SU-DHL-6 (cell line): Measurements from ENCODE around the gene ALKBH4.

Experiments used
- EZH2phosphoT487 ChIP-seq: fragments of 200-600 bp; sonication (generic), shearing (Covaris generic); conservative IDR thresholded peaks from 2 replicates; pipeline ENCODE4 v1.6.1; 2018; ENCODE audit warnings: mild to moderate bottlenecking, antibody characterized with exemption, low read length, moderate library complexity, mixed read lengths
- TF ChIP-seq, protein P1 (sequence below): fragments of 200-600 bp; sonication (generic); IDR thresholded peaks from one replicate; pipeline ENCODE4 v1.5.1; 2017; ENCODE audit warnings: antibody characterized with exemption, mild to moderate bottlenecking, low read length, moderate library complexity; ENCODE audit not compliant: insufficient read depth, poor library complexity, severe bottlenecking

DNA sequence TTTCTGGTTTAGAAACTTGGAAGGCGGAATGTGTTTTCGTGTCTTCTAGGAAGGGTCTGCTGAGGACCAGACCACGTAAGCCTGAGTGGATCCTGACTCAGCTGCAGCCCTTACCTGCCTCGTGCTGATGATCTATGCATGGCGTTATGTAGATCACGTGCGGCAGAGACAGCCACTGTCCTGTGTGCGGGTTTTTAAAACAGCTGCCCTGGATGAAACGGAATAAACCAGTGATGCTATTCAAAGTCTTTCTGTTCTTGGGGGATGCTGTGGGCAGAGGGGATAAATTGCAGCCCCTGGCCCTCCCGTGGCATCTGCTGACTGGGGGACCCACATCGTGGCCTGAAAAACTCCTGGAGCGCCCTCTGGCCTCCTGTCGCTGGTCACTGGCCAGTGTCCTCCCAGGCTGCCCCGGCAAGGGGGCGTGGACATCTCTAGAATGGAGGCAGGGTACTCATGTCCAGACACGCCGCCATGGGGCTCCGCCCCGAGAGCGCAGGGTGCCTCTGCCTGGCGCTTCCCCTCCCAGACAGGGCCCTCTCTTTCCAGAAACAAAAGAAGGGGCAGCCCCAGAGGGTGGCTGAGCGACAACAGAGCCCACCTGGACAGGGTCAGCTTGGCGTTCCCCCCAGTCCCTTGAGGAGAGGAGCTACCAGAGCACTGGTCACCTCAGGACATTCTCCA lies 13.2 kb downstream of the ALKBH4 start:
- TF ChIP-seq, protein P1, sequence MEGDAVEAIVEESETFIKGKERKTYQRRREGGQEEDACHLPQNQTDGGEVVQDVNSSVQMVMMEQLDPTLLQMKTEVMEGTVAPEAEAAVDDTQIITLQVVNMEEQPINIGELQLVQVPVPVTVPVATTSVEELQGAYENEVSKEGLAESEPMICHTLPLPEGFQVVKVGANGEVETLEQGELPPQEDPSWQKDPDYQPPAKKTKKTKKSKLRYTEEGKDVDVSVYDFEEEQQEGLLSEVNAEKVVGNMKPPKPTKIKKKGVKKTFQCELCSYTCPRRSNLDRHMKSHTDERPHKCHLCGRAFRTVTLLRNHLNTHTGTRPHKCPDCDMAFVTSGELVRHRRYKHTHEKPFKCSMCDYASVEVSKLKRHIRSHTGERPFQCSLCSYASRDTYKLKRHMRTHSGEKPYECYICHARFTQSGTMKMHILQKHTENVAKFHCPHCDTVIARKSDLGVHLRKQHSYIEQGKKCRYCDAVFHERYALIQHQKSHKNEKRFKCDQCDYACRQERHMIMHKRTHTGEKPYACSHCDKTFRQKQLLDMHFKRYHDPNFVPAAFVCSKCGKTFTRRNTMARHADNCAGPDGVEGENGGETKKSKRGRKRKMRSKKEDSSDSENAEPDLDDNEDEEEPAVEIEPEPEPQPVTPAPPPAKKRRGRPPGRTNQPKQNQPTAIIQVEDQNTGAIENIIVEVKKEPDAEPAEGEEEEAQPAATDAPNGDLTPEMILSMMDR, result no peak
- TF ChIP-seq EZH2phosphoT487, result no peak
